ENCODE measurements around the gene JUND.

Gene JUND

GRCh38 chr19:18290302-18291018, 9.0 kb upstream of the JUND start:
- TF ChIP-seq, protein P1, sequence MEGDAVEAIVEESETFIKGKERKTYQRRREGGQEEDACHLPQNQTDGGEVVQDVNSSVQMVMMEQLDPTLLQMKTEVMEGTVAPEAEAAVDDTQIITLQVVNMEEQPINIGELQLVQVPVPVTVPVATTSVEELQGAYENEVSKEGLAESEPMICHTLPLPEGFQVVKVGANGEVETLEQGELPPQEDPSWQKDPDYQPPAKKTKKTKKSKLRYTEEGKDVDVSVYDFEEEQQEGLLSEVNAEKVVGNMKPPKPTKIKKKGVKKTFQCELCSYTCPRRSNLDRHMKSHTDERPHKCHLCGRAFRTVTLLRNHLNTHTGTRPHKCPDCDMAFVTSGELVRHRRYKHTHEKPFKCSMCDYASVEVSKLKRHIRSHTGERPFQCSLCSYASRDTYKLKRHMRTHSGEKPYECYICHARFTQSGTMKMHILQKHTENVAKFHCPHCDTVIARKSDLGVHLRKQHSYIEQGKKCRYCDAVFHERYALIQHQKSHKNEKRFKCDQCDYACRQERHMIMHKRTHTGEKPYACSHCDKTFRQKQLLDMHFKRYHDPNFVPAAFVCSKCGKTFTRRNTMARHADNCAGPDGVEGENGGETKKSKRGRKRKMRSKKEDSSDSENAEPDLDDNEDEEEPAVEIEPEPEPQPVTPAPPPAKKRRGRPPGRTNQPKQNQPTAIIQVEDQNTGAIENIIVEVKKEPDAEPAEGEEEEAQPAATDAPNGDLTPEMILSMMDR (conservative IDR thresholded peaks at IDR 0.05; ENCODE audit: low read length) = no peak
- TF ChIP-seq EZH2phosphoT487 (IDR thresholded peaks at IDR 0.05; ENCODE audit: borderline replicate concordance) = no peak
- Histone ChIP-seq H4K20me1 (ENCODE audit: insufficient read depth, low read length, poor library complexity, severe bottlenecking) (no peaks in the 10 kb centered on the region), H3K4me3 (ENCODE audit: low read length, poor library complexity, severe bottlenecking) (peak overlapping the region; percentile 2), H3K4me2 (ENCODE audit: low read depth, low read length, poor library complexity, severe bottlenecking) (peak overlapping the region; percentile 84), H3K9me3 (ENCODE audit: insufficient read depth, low read depth, low read length) (no peaks in the 10 kb centered on the region), H3K36me3 (ENCODE audit: insufficient read depth, low read length) (no peaks in the 10 kb centered on the region), H3K9ac (ENCODE audit: low read depth, low read length, poor library complexity, severe bottlenecking) (peak overlapping the region; percentile 95), H3K4me1 (ENCODE audit: insufficient read depth, low read length, poor library complexity, severe bottlenecking) (peaks cover 35% of the 10 kb centered on the region), H2AFZ (ENCODE audit: low read length) (no peak overlapping the region), H3K79me2 (ENCODE audit: insufficient read depth, low read length) (peaks cover 3% of the 10 kb centered on the region; the same call in 1 of the 2 replicates), H3F3A (ENCODE audit: low read depth) (peaks cover 4% of the 10 kb centered on the region; the same call in 1 of the 2 replicates), H3K27me3 (ENCODE audit: insufficient read depth, low read length, poor library complexity, severe bottlenecking) (no peaks in the 10 kb centered on the region), H3K9me2 (replicated peaks; ENCODE audit: low read depth, low read length) (no peaks in the 10 kb centered on the region)

- H3K4me1 ChIP-seq (ENCODE audit: insufficient read depth, low read length, poor library complexity, severe bottlenecking) = peaks cover 34% of the 10 kb centered on the region
- H3F3A ChIP-seq (ENCODE audit: low read depth) = peaks cover 4% of the 10 kb centered on the region; the same call in 1 of the 2 replicates
- no peaks in the 10 kb centered on the region for H3K9me3 ChIP-seq (ENCODE audit: insufficient read depth, low read depth, low read length)
- H2AFZ ChIP-seq (ENCODE audit: low read length) = no peak overlapping the region
- peaks cover 3% of the 10 kb centered on the region; the same call in 1 of the 2 replicates for H3K79me2 ChIP-seq (ENCODE audit: insufficient read depth, low read length)
- no peak for TF ChIP-seq EZH2phosphoT487 (IDR thresholded peaks at IDR 0.05; ENCODE audit: borderline replicate concordance)
- TF ChIP-seq, protein P1 (conservative IDR thresholded peaks at IDR 0.05; ENCODE audit: low read length) = no peak
- no peaks in the 10 kb centered on the region for H3K27me3 ChIP-seq (ENCODE audit: insufficient read depth, low read length, poor library complexity, severe bottlenecking)
- H3K4me2 ChIP-seq (ENCODE audit: low read depth, low read length, poor library complexity, severe bottlenecking) = peak overlapping the region; percentile 84
- no peaks in the 10 kb centered on the region for H3K9me2 ChIP-seq (replicated peaks; ENCODE audit: low read depth, low read length)
- no peaks in the 10 kb centered on the region for H4K20me1 ChIP-seq (ENCODE audit: insufficient read depth, low read length, poor library complexity, severe bottlenecking)
- peak overlapping the region; percentile 95 for H3K9ac ChIP-seq (ENCODE audit: low read depth, low read length, poor library complexity, severe bottlenecking)
- peak overlapping the region; percentile 2 for H3K4me3 ChIP-seq (ENCODE audit: low read length, poor library complexity, severe bottlenecking)
- no peaks in the 10 kb centered on the region for H3K36me3 ChIP-seq (ENCODE audit: insufficient read depth, low read length)
Observed at GRCh38 chr19:18289471-18290301, 8.3 kb upstream of the JUND start.

GRCh38 chr19:18287836-18288772, 6.7 kb upstream of the JUND start:
- Histone ChIP-seq H3K4me2 (ENCODE audit: low read depth, low read length, poor library complexity, severe bottlenecking) (no peak overlapping the region), H2AFZ (ENCODE audit: low read length) (no peak overlapping the region), H3K4me1 (ENCODE audit: insufficient read depth, low read length, poor library complexity, severe bottlenecking) (peaks cover 28% of the 10 kb centered on the region), H3K27me3 (ENCODE audit: insufficient read depth, low read length, poor library complexity, severe bottlenecking) (no peaks in the 10 kb centered on the region), H4K20me1 (ENCODE audit: insufficient read depth, low read length, poor library complexity, severe bottlenecking) (no peaks in the 10 kb centered on the region), H3K9me2 (replicated peaks; ENCODE audit: low read depth, low read length) (no peaks in the 10 kb centered on the region), H3K36me3 (ENCODE audit: insufficient read depth, low read length) (no peaks in the 10 kb centered on the region), H3K9me3 (ENCODE audit: insufficient read depth, low read depth, low read length) (no peaks in the 10 kb centered on the region), H3K4me3 (ENCODE audit: low read length, poor library complexity, severe bottlenecking) (no peak overlapping the region), H3K9ac (ENCODE audit: low read depth, low read length, poor library complexity, severe bottlenecking) (no peak overlapping the region), H3F3A (ENCODE audit: low read depth) (peaks cover 4% of the 10 kb centered on the region; the same call in 1 of the 2 replicates), H3K79me2 (ENCODE audit: insufficient read depth, low read length) (peaks cover 7% of the 10 kb centered on the region; the same call in 1 of the 2 replicates)
- TF ChIP-seq EZH2phosphoT487 (IDR thresholded peaks at IDR 0.05; ENCODE audit: borderline replicate concordance) = no peak
- TF ChIP-seq, protein P1 (conservative IDR thresholded peaks at IDR 0.05; ENCODE audit: low read length) = no peak

Measured in Loucy (cell line).